Fibroblast of skin of abdomen (primary cell): ENCODE data around the gene STAU1.
"Not testable (repeated sequence)": the region's sequence is repeated elsewhere in the genome, so short reads cannot be mapped to it uniquely, and the experiment has no call there.

Experiments used
- DNase-seq: peaks from one replicate; pipeline ENCODE4 v3.0.0-alpha.2; 2013

The STAU1 gene

GRCh38 chr20:49118307-49118706 lies 69.8 kb downstream of the STAU1 start:
- no peak for DNase-seq

DNA sequence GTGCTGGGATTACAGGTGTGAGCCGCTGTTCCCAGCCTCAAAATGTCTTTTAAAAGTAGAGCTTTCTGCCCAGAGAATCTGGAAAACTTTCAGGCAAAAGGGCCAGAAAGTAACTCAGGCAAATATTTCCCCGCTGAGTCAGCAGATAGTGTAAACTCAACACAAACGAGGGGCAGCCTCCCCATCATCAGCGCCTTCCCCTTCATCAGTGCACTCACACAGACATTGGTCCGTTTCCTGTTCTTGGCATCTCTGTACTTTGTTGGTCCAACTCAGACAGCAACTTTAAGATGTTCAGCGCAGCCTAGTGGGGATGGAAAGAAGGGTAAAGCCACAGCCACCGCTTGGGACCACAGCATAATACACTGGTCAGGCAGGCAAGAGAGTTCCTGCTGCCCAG lies 72.6 kb downstream of the STAU1 start:
- peak; percentile 17 for DNase-seq

DNA sequence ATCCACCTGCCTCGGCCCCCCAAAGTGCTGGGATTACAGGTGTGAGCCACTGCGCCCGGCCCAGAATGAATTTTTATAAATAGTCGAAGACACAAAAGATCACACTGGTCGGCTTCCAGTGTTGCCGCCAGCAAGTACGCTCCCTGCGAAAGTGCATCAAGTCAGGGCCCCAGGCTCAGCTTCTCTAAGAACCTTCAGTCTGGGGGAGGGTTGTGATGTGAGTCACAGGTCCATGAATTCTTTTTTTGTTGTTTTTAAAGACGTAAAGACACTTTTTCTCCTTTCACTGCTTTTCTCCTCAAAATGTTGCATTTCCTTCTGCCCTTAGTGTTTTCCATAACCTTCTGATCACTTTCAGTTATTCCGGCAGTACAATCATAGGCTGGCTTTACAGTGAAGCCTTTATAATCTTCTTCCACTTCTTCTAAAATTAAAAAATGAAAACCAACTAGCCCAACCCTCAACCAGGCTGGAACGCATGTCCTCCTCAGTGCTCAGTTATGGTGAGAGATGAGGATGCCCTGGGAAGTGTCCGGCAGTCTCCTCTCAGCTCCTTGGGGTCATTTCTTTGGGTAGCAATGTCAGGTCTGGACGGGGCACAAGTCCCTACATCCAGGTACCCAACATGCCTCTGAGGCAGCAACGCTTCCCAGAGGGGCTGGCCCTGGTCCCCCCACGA lies 75.4 kb downstream of the STAU1 start:
- peak; percentile 5 for DNase-seq

DNA sequence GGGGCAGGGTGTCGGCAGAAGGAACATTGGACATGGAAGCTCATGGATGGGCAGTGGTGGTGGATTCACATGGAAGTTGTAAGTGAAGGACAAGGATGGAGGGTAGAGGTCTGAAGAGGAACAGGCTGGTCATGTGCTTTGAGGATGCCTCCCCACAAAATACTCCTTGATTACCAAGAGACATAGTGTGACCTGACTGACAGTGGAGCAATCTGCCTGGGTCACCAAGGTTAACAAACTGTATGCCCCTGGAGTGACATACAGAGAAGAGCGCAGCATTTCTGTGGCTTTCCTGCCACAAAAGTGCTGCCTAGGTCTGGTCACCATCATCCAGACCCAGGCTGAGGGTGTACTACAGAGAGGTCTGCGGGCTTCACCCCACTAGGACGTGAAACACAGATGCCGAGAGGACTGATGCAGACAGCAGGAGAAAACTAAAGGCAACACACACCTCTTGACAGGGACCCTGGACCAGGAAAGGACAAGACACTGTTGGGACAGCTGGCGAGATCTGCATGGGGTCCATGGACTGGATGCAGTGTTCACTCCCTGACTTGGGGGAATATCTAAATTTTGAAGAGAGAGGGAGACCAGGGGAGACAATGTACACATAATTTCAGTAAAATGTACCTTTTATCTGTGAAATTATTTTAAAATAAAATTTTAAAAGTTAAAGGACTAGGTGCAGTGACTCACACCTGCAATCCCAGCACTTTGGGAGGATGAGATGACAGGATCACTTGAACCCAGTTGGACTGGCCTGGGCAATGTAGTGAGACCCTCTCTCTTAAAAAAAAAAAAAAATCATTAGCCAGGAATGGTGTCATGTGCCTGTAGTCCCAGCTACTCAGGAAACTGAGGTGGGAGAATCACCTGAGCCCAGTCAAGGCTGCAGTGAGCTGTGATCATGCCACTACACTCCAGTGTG lies 77.1 kb downstream of the STAU1 start:
- DNase-seq, result no peak

DNA sequence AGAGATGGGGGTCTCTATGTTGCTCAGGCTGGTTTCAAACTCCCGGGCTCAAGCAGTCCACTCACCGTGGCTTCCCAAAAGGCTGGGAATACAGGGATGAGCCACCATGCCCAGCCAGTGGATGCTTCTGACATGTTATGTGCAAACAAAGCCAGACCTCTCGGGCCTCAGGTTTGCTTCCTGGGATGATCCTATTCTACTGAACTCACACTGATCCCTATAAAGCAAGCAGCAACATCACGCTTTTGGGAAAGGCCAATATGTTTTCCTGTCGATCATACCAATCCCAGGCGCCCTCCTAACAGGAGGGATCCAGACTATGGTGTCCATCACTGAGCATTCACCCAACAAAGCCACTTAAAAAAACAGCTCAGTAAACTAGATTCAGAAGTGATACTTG lies 81.8 kb downstream of the STAU1 start:
- no peak for DNase-seq

- DNase-seq, result not testable (repeated sequence)
Measured at GRCh38 chr20:49104979-49105547, 83.1 kb downstream of the STAU1 start.

GRCh38 chr20:49104365-49104648 lies 83.8 kb downstream of the STAU1 start:
- DNase-seq, result no peak

- DNase-seq, result no peak
Measured at GRCh38 chr20:49103647-49104364, 84.3 kb downstream of the STAU1 start.

DNA sequence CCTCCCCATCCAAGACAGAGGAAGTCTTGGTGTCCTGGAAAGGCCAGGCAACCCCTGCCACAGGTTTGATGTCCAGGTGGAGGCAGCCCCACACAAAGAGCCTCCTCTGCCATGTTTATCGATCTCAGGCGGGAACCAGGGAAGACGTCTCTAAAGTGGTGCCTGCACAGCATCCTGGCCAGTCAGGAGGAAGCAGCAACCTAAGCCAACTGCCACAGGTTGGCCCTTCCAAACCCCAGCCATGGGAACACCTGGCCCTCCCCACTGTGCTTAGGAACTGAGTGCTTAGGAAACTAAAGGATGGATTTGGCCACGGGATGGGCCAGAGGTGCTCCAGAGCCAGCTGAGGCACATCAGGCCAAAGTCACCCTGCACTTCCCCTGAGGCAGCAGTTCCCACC lies 85.1 kb downstream of the STAU1 start:
- no peak for DNase-seq

- DNase-seq, result no peak
Measured at GRCh38 chr20:49100972-49101371, 87.2 kb downstream of the STAU1 start.

DNA sequence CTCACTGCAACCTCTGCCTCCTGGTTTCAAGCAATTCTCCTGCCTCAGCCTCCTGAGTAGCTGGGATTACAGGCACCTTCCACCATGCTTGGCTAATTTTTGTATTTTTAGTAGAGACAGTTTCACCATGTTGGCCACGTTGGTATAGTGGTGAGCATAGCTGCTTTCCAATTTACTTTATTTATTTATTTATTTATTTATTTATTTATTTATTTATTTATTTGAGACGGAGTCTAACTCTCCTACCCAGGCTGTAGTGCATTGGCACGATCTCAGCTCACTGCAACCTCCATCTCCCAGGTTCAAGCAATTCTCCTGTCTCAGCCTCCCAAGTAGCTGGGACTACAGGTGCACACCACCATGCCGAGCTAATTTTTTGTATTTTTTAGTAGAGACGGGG lies 87.8 kb downstream of the STAU1 start:
- DNase-seq, result not testable (repeated sequence)

DNA sequence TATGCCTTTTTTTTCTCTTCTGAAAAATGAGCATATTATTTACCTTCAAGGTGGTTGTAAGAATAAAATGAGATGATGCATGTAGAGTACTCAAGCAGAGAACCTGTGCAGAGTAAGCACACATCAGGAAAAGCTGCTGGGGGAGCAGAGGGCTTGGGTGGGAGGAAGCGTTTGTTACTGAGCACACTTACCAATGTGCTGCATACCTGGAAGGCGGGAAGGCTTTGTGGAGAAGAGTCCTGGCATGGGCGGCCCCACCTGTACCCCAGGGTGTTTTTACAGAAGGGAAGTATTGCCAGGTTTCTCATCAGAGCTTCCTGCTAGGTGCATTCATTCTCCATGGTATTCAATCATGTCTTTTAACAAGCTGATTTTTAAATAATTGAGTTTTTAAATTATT lies 89.1 kb downstream of the STAU1 start:
- DNase-seq, result no peak

GRCh38 chr20:49098136-49098535 lies 90.0 kb downstream of the STAU1 start:
- DNase-seq, result no peak

GRCh38 chr20:49097159-49097558 lies 91.0 kb downstream of the STAU1 start:
- no peak for DNase-seq

DNA sequence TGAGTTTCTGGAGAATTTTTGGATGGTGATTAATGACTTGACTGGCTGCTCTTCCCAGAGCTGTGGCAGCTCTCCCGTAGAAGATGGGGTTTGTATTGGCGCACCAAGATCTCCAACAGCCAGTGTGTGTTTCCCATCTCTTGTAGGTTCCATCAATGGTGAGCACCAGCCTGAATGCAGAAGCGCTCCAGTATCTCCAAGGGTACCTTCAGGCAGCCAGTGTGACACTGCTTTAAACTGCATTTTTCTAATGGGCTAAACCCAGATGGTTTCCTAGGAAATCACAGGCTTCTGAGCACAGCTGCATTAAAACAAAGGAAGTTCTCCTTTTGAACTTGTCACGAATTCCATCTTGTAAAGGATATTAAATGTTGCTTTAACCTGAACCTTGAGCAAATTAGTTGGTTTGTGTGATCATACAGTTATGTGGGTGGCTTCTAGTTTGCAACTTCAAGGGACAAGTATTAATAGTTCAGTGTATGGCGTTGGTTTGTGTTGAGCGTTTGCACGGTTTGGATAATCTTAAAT lies 91.9 kb downstream of the STAU1 start:
- DNase-seq, result no peak

- DNase-seq, result no peak
Measured at GRCh38 chr20:49091762-49092161, 96.4 kb downstream of the STAU1 start.

- no peak for DNase-seq
Measured at GRCh38 chr20:49091104-49091503, 97.0 kb downstream of the STAU1 start.

DNA sequence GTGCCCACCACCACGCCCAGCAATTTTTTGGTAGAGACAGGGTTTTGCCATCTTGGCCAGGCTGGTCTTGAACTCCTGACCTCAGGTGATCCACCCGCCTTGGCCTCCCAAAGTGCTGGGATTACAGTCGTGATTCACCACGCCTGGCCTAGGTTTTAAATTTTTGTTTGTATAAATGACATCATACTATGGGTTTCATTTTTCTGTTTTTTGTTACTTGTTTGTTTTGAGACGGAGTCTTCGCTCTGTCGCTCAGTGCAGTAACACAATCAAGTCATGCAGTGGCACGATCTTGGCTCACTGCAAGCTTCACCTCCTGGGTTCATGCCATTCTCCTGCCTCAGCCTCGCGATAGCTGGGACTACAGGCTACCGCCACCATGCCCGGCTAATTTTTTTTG lies 105.8 kb downstream of the STAU1 start:
- not testable (repeated sequence) for DNase-seq

- no peak for DNase-seq
Measured at GRCh38 chr20:49078310-49078709, 109.8 kb downstream of the STAU1 start.

DNA sequence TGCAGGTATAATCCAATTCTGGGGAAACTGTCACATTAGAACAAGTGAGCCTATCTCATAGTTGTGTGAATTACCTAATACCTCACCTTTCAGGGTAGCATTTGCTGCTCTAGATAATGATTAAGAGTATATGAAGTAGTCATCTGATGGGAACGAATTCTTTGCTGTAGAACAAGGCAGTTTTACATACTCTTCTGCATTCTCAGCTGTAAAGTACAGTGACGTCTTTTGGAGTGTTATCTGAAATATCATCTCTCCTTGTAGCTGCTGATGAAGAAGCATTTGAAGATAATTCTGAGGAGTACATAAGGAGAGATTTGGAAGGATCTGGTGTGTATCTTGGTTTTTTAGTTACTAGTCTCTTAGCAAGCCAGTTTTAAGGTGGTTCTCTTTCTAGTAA lies 113.6 kb downstream of the STAU1 start:
- no peak for DNase-seq
